Glomerular visceral epithelial cell (primary cell): ENCODE data around the gene IGFALS.
A peak's percentile ranks its signal among the peaks of the same experiment; 100 is the strongest.

Experiments used
- DNase-seq: peaks from one replicate; pipeline ENCODE4 v3.0.0-alpha.2; 2016; ENCODE audit errors: extremely low spot score

The IGFALS gene

DNA sequence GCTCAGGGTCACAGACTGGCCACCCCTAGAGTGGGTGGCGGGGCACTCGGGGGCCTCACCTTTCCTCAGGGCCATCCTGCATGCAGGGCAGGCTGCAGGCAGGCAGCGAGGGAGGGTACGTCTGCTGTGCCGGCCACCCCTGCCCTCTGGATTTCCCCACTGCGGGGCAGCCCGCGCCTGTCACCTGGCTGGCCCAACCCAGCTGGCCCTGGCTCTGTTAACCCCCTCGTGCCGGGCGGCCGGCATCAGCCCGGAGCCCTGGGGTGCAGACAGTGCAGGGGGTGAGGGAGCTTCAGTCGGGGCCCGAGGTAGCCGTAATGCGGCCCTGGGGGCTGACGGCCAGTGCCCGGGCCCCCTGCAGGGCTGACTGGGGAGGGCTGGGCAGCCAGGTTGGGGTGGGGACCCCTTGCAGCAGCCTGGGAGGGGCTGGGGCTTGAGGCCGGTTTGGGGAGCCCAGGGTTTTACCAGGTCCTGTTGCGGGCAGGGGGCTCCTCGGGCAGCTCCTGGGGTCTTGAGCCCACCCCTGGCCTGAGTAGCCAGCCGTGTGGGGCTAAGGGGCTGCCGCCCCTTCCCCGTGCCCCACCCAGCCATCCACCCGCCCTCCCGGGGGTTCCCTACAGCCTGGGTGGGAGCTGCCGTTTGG lies at the start of gene IGFALS:
TSS of gene IGFALS (minus strand) at position 128 of the 643 bp plus-strand sequence. CDS start at position 75, 53 bp downstream.
- DNase-seq = no peak

DNA sequence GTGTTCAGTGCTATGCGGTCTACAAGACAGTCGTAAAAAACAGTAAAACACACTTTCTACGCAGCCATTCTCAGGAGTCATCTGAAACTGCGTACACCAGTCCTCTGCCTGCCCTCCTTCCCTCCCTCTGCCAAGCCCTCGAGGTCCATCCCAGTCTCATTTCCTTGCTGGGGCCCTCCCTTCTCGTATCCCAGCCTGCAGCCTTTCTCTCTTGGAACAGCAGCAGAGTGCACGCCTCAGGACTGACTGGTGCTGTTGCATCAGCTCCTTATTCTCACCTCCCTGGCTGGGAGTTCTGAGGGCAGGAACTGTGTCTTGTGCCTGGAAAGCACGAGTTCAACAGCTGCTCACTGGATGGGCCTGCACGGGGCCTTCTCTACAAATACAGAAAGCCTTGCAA lies 46.0 kb upstream of the IGFALS start:
- DNase-seq = no peak

DNA sequence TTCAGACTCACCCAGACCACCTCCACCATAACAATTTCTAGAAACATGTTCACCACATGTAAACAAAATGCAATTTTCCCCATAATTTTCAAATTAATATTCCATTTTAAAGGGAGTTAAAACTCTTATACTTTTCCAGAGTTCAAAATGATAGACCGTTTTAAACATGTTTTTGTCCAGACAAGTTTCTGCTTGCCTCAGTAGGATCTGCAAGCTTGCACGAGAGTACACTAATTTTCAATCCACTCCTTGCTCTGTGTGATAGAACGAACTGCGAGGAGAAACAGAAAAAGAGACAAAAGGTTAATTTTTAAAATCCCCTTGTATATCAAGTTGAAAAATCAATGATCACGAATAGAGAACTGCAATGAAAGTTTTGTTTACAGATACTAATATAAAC lies 40.6 kb upstream of the IGFALS start:
- DNase-seq = no peak

DNA sequence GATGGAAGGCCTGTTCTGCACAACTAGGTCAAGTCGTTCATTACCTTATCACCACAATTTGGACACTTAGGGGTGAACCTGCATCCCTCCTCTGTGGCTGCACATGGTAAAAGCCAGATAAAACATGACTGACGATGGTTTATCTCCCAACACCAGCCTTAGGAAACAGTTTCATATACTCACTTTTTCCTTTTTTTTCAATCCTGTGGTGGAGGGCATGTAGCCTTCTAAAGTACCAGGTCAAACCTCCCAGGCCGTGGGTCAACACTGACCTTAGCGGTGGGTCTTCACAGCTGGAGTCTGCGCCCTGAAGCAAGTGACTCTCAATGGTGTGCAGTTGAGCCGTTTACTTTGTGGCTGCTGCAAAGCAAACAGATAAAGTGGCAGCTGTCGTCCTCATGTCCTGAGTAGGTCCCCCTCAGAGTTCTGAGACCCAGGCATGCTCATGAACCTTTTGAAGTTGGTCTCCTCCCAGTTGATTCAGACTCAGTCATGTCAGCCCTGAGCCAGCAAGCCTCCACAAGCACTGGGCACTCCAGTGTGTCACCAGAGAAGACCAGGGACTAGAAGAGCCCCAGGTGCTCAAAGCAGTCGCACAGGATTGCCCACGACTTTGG lies 39.4 kb upstream of the IGFALS start:
- DNase-seq = no peak

DNA sequence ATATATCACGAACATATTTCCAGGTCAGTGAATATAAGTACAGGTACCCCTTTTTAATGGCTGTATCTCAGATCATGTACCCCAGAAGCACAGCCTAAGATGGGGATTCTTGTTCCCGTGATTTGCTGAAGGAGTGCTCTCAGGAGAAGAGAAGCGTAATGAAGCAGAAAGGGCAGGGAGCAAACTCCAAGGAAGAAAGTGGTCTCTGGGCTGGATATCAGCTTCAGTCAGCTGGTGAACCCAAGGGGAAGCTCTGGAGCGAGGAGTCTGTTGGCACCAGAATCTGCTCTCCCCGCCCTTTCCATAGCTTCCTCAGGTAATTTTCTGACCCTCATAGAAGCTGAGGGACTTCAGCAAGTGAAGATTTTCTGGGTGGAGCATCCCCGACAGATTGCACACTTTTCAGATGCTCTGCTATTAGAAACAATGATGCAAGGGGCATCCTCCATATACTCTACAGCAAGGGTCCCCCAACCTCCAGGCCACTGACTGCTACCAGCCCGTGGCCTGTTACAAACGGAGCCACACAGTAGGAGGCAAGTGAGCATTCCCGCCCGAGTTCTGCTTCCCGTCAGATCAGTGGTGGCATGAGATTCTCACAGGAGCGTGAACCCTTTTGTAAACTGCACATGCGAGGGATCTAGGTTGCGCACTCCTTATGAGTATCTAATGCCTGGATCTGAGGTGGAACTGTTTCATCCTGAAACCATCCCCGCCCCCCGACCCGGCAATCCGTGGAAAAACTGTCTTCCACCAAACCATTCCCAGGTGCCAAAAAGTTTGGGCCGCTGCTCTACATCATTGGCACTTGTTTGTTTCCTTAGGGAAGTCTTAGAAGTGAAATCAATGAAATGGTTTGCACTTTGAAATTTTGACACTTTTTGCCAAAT lies 37.9 kb upstream of the IGFALS start:
- no peak for DNase-seq

DNA sequence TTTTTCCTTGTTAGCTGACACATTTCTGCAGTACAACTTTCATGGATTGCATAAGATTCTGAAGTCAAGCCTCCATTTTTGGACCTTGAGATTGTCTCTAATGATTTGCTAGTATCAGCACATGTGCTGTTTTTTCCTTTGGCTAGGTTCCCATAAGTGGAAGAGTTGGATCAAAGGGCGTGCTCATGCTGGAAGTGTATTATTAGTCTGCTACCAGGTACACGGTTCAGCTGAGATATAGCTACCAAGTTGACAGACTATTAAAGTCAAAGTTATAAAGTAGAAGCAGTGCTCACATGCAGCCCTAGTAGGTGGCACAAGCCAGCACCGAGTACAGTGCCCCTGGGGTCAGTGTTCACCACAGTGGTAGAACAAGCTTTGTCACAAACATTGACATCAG lies 36.7 kb upstream of the IGFALS start:
- DNase-seq = no peak

DNA sequence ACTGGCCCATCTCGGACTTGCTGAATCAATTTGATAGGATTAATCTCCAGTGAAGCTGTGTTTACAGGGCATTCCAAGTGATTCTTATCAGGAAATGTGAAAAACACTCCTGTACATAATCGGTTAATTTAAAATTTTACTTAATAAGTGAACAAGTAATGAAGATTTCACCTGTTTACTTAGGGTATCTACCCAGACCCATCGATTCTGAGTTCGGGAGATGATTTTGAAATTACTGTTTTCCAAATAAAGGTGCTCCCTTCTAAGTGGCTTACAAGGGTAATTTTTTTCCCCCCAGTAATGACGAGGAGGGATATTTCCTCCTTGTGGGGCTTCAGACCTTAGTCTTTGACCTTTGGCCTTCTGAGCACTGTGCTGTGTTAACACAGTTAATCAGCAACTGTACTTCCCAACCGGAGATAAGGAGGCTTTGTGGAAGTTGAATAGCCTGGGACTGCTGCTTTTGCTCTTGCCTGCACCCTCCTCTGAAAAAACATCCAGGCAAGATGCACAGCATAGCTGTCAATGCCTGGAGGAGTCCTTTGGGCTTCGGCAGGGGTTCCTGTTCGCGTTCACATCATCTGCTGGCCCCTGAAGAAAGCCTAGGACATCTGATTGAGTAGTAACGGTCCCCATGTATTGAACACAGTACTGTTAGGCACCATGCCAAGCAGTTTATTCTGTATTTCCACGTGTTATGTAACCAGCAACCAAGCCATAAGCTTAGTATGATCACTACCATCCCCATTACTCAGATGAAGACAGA lies 35.3 kb upstream of the IGFALS start:
- DNase-seq = no peak

DNA sequence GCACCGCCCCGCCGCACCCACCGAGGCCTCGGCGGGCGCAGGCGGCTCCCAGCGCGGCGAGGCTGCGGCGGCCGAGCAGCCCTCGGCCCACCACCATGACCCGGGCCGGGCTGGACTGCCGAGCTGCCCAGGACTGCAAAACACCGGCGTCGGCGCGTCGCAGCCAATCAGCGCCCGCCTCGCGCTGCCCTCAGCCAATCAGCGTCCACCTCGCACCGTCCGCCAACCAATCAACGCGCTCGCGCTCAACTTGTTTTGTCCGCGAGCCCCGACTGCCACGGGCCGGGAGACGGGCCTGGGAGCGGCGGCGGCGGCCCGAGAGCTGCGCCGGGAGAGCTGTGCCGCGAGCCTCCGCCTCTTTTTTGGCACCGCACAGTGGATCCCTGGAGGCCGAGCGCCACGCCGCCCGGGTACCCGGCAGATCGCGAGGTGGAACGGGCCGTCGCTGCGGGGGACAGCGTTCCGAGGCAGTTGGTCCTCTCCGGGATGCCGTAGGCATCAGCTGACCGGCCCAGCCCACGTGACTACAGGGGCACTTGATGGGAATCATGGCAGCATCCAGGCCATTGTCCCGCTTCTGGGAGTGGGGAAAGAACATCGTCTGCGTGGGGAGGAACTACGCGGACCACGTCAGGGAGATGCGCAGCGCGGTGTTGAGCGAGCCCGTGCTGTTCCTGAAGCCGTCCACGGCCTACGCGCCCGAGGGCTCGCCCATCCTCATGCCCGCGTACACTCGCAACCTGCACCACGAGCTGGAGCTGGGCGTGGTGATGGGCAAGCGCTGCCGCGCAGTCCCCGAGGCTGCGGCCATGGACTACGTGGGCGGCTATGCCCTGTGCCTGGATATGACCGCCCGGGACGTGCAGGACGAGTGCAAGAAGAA lies 33.4 kb upstream of the IGFALS start, which contains the start of the genes FAHD1 and HAGH:
TSS of gene FAHD1 (plus strand) at position 516 of the 883 bp plus-strand sequence. CDS start at position 549, 33 bp downstream.
TSS of gene HAGH (minus strand) at position 135 of the 883 bp plus-strand sequence. CDS start at position 97, 38 bp downstream.
- DNase-seq = peak; percentile 90

DNA sequence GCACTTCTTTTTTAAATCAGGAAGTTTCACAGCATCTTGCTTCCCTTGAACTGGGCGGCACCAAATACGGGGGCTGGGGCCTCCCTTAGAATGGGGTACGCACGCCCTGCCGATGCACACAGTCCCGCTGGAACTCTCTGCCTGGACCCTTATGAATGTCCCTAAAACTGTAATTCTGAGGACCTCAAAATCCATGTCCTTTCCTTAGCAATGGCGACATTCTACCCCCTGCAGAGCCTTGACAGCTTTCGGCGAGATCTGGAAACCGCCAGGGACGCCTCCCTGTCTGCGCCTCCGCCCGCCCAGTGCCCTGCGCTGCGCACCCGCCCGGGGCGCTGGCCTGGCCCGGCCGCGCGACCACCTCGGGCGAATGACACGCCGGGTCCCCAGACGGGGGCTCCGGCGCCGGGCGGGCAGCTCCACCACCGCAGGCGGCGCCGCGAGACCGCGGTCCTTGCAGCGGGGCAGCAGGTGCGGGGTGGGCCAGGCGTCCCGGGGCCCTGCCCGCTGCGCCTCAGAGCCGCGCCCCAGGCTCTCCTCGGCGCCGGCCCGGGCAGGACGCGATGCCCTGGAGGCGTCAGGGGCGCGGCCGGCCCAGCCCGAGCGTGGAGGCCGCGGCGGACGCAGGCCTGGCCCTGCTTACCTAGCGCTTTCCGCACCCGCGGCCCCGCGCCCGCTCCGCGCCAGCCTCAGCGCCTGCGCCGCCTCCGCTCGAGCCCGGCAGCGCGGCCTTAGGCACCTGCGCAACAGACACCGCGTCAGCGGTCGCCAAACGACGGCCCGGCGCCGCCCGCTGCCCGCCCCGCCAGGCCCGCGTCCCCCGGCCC lies 32.6 kb upstream of the IGFALS start:
- peak; percentile 63 for DNase-seq

DNA sequence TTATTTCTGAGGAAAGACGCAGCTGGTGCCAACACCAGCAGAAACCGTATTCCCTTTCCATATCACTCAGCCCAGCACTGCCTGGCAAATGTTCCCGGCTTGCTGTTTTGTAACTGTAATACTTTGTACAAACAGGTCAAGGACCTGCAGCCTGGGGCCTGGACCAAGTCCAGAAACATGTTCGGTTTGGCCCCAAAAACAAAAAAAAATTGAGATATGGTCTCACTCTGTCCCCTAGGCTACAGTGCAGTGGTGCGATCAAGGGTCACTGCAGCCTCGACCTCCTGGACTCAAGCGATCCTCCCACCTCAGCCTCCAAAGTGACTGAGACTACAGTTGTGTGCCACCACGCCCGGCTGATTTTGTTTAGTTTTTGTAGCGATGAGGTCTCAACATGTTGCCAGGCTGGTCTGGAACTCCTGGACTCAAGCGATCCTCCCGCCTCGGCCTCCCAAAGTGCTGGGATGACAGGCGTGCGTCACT lies 31.9 kb upstream of the IGFALS start:
- DNase-seq = no peak

DNA sequence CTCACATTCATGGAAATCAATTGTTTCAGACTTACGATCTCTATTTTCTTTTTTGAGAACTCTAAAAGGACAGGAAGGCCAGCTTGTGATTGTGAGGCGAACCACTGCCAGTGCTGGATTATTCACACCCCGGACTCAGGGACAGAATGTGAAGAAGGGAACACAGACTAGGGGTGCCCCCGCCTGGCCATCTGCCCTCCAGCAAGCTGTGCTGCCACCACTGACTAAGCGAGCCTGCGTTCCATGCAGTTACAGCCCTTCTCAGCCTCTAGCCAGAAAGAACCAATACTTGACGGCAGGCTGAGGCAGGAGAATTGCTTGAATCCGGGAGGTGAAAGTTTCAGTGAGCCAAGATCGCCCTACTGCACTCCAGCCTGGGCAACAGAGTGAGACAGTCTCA lies 30.3 kb upstream of the IGFALS start:
- DNase-seq = peak; percentile 66

DNA sequence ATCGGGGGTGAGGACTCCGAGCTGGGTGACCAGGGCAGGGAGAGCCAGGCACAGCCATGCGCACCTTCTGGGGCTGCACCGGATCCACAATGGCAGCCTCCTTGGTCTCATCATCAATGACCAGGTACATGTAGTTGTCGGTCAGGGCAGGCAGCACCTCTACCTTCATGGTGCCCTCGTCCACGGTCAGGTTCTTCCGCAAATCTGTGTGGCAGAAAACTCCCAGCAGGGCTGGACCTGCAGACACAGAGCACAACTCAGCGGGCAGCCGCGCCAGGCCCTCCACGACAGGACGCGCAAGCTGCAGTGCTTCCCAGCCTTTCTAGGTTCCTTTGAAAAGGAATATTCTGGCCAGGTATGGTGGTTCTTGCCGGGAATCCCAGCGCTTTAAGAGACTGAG lies 29.3 kb upstream of the IGFALS start:
- DNase-seq = no peak

DNA sequence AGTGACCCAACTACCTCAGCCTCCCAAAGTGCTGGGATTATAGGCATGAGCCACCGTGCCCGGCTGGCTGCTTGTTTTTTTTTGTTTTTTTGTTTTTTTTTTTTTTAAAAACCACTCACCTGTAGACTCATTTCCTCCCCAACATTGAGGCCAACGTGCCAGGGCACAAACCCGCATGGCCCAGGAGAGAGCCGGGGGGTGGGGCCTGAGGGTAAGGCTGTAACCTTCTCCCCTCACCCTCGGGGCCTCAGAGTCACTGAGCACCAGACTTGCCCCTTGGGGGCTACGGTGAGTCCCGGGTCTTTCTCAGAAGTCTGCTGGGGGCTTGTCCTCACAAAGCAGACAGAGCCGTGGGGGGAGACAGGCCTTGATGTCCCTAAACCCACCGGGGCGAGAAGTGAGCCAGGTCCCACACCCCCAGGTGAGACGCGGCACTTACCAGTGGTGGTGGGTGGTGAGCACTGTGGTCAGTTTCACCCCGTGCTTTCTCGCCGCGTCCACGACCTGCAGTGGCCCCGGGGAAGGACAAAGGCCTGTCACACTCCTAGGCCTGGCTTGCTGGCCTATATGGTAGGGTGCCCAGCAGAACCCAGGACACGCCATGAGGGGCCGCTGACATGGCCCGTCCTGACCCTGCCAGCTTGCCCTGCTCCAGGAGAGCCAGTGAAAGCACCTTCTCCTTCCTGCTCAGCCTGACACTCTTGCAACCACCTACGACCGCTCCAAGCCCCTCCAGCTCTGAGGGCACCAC lies 28.5 kb upstream of the IGFALS start:
- no peak for DNase-seq

DNA sequence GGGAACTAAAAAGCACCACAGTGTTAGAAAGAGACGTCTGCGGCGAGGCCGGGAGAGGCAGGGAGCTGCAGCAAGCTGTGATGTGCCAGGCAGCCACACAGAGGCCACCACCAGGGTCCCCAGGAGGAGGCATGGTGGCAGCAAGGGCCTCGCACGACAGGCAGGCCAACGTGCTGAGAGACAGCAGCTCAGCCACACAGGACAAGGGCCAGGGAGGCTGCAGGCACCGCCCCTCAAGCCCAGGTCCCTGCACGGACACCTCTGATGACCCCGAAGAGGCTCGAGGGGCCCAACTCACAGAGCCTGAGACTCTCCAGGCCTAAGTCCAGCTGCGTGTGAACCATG lies 27.4 kb upstream of the IGFALS start:
- no peak for DNase-seq

DNA sequence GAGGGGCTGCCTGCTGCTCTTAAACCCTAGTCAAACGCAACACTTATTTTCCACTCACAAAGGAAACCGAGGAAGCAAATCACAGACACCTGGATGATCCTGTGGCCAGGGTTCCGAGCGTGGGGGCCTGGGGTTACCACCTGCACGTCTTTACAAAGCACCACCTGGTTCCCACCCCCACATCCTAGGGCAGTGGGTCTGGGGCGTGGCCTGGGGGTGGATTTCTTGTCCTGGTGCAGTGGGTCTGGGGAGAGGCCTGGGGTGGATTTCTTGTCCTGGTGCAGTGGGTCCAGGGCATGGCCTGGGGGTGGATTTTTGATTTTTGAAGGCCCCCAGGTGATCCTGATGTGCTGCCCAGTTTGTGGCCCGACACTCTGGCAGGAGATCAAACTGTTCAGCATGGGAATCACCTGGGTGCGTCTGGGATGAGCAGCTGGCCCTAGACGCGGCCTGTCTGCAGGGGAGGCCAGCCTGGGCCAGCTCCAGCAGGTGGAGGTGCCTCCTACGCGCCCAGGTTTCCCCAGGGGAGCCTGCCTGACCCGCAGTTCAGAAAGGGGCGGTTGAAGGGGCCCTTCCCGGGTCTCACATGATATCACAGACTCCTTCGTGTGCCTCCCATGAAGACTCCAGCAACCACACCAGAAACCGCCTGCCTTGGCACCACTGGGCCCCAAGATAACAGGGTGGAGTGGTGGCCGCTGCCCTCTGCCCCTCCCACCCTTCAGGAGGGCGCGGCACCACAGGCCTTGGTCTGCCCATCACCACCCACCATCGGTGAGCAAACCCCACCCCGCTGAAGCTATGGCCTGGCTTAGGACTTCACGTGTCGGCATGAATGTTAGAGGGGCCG lies 26.8 kb upstream of the IGFALS start:
- no peak for DNase-seq

DNA sequence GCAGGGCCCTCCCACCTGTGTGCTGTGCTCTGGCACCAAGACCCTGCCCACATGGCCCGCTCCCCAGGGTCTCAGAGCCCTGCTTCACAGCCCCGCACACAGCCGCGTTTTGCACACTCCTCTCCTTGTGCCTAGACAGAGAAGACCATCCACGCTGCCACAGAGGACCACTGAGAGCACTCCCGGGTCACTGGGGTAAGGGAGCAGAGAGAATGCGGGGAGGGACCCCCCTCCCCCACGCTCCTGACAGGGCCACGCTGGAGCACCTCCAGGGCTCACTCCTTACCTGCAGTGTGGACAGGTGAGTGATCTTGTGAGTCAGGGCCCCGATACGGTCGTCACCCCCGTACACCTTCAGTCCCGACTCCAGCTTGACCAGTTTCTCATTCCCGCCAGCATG lies 26.1 kb upstream of the IGFALS start:
- DNase-seq = no peak

DNA sequence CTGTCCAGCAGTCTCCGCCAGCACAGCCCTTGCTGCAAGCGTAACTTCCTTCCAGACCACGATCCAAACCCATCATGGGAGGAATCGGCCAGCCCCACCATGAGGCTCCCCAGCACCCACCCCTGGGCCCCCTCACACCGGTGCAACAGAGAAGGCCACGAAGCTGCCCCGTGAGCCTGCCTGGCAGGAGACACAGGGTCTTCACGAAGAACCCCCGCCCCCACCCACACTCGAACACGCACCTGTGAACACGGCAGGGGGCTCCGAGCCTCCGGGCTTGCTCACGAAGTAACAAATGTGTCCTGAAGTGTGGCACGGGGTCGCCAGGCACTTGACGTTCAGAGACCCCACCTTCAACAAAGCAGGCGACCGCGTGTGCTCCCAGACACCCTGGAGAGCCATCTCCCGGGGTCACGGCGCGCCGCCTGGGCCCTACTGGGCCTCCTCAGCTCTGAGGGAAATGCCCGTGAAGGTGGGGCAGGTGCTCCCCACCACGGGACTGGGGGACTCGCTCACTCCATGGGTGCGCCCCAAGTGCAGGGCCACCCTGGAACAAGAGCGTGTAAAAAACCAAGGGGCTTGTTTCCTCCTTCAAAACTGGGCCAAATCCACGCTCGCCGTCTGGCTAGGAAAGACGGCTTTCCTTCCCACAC lies 25.5 kb upstream of the IGFALS start:
- no peak for DNase-seq
